Mesendoderm (in vitro differentiated cells): ENCODE measurements around the gene KCTD19.

ENCODE experiments used
- DNase-seq: peaks from one replicate; pipeline ENCODE4 v3.0.0; 2013
- H2AK5ac ChIP-seq: 2 replicates; pipeline ENCODE4 v1.6.1; 2013; ENCODE audit warnings: low read length, inconsistent platforms
- H2BK120ac ChIP-seq: 2 replicates; pipeline ENCODE4 v1.6.1; 2013; ENCODE audit warnings: low read depth, mild to moderate bottlenecking, low read length, moderate library complexity, mixed read lengths
- H2BK15ac ChIP-seq: replicated peaks from 2 replicates; pipeline ENCODE4 v1.6.1; 2013; ENCODE audit warnings: low read depth, mild to moderate bottlenecking, moderate library complexity
- H2BK5ac ChIP-seq: 2 replicates; pipeline ENCODE4 v1.6.1; 2013; ENCODE audit warnings: low read length, inconsistent platforms
- H3K18ac ChIP-seq: 2 replicates; pipeline ENCODE4 v1.6.1; 2013; ENCODE audit warnings: mild to moderate bottlenecking, low read length, mixed read lengths
- H3K23ac ChIP-seq: one replicate; pipeline ENCODE4 v1.6.1; 2013; ENCODE audit warnings: low read length
- H3K27ac ChIP-seq: 2 replicates; pipeline ENCODE4 v1.5.1; 2013; ENCODE audit warnings: low read depth, mild to moderate bottlenecking, inconsistent platforms, low read length, moderate library complexity
- H3K27me3 ChIP-seq: 2 replicates; pipeline ENCODE4 v1.6.1; 2013; ENCODE audit warnings: low read length, control low read depth, mild to moderate bottlenecking, inconsistent platforms; ENCODE audit not compliant: insufficient read depth, poor library complexity
- H3K36me3 ChIP-seq: 2 replicates; pipeline ENCODE4 v1.6.1; 2013; ENCODE audit warnings: low read length, inconsistent platforms; ENCODE audit not compliant: control insufficient read depth, insufficient read depth
- H3K4ac ChIP-seq: one replicate; pipeline ENCODE4 v1.6.1; 2013; ENCODE audit warnings: low read depth, mild to moderate bottlenecking, low read length, moderate library complexity
- H3K4me1 ChIP-seq: 2 replicates; pipeline ENCODE4 v1.6.1; 2013; ENCODE audit warnings: low read depth, low read length, inconsistent platforms; ENCODE audit not compliant: control insufficient read depth
- H3K4me2 ChIP-seq: 2 replicates; pipeline ENCODE4 v1.6.1; 2013; ENCODE audit warnings: low read length
- H3K4me3 ChIP-seq: 2 replicates; pipeline ENCODE4 v1.5.1; 2013; ENCODE audit warnings: mild to moderate bottlenecking, low read length
- H3K56ac ChIP-seq: one replicate; pipeline ENCODE4 v1.6.1; 2013; ENCODE audit warnings: low read length
- H3K79me1 ChIP-seq: 2 replicates; pipeline ENCODE4 v1.6.1; 2013; ENCODE audit warnings: low read length, inconsistent platforms
- H3K79me2 ChIP-seq: 2 replicates; pipeline ENCODE4 v1.6.1; 2013; ENCODE audit warnings: mild to moderate bottlenecking, low read length; ENCODE audit not compliant: control insufficient read depth, insufficient read depth
- H3K9ac ChIP-seq: 2 replicates; pipeline ENCODE4 v1.6.1; 2013; ENCODE audit warnings: low read length, inconsistent platforms
- H4K5ac ChIP-seq: one replicate; pipeline ENCODE4 v1.6.1; 2013; ENCODE audit warnings: low read length
- H4K8ac ChIP-seq: one replicate; pipeline ENCODE4 v1.6.1; 2013; ENCODE audit warnings: low read depth, mild to moderate bottlenecking, control low read depth, low read length, moderate library complexity
- WGBS: extraction: QIAGEN DNeasy Blood & Tissue Kit; methylation state at CpG from one replicate; pipeline ENCODE4 v1.1.7; 2013; ENCODE audit warnings: low lambda C conversion rate, missing lambda C conversion rate; ENCODE audit not compliant: insufficient coverage; ENCODE audit errors: extremely low coverage; 5-methylcytosine and 5-hydroxymethylcytosine counted together

Gene KCTD19

GRCh38 chr16:67245674-67246080 lies 80.9 kb downstream of the KCTD19 start:
- H3K18ac ChIP-seq: peak overlapping the region; percentile 5
- H3K27me3 ChIP-seq: peaks cover 4% of the 10 kb centered on the region
- H3K79me1 ChIP-seq: peaks cover 12% of the 10 kb centered on the region
- H2BK15ac ChIP-seq: no peak overlapping the region
- no peak for DNase-seq
- peak overlapping the region; percentile 71 for H2BK5ac ChIP-seq
- no peak overlapping the region for H2BK120ac ChIP-seq
- H2AK5ac ChIP-seq: no peak overlapping the region
- peak overlapping the region; percentile 65 for H3K4me2 ChIP-seq
- H3K4ac ChIP-seq: no peak overlapping the region
- peak overlapping the region; percentile 94 for H3K56ac ChIP-seq
- H3K4me1 ChIP-seq: peaks cover 31% of the 10 kb centered on the region
- no peak overlapping the region for H4K5ac ChIP-seq
- H3K9ac ChIP-seq: peak overlapping the region; percentile 85
- peak overlapping the region; percentile 27 for H3K4me3 ChIP-seq
- WGBS: no CpG with 5 or more reads among the region's 8 CpGs
- H4K8ac ChIP-seq: no peak overlapping the region
- no peak overlapping the region for H3K23ac ChIP-seq
- H3K36me3 ChIP-seq: no peaks in the 10 kb centered on the region
- H3K79me2 ChIP-seq: peaks cover 12% of the 10 kb centered on the region
- peak overlapping the region; percentile 90 for H3K27ac ChIP-seq

DNA sequence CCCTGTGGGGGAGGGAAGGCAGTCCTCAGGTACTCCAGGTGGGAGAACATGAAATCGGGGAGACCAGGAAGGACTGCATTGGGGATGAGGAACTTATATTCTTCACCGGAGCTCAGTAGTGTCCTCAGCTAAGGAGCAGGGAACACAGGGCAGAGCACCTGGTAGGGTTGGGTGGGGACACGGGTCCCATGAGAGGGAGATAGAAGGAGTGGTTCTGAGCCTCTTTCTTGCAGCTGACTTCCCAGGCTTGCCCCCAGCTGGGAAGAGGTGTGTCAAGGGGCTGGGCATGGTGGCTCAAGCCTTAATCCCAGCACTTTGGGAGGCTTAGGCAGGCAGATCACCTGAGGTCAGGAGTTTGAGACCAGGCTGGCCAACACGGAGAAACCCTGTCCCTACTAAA lies 81.4 kb downstream of the KCTD19 start:
- Histone ChIP-seq H3K4me3 (no peak overlapping the region), H3K79me1 (peaks cover 12% of the 10 kb centered on the region), H4K8ac (no peak overlapping the region), H2BK120ac (no peak overlapping the region), H3K4ac (no peak overlapping the region), H3K27ac (no peak overlapping the region), H3K18ac (no peak overlapping the region), H3K4me1 (peaks cover 32% of the 10 kb centered on the region), H3K36me3 (no peaks in the 10 kb centered on the region), H3K23ac (no peak overlapping the region), H4K5ac (no peak overlapping the region), H3K79me2 (peaks cover 12% of the 10 kb centered on the region), H3K9ac (peak overlapping the region; percentile 85), H2BK15ac (no peak overlapping the region), H3K4me2 (no peak overlapping the region), H2AK5ac (peak overlapping the region; percentile 82), H3K56ac (peak overlapping the region; percentile 94), H3K27me3 (peaks cover 3% of the 10 kb centered on the region), H2BK5ac (peak overlapping the region; percentile 40)
- no peak for DNase-seq
- WGBS: no CpG with 5 or more reads among the region's 4 CpGs

- H3K56ac ChIP-seq: peak overlapping the region; percentile 94
- WGBS: no CpG with 5 or more reads among the region's 5 CpGs
- H3K79me2 ChIP-seq: peaks cover 12% of the 10 kb centered on the region
- peaks cover 3% of the 10 kb centered on the region for H3K27me3 ChIP-seq
- peak; percentile 77 for DNase-seq
- no peak overlapping the region for H3K27ac ChIP-seq
- no peak overlapping the region for H2BK15ac ChIP-seq
- no peak overlapping the region for H3K4ac ChIP-seq
- peak overlapping the region; percentile 40 for H3K9ac ChIP-seq
- H3K4me1 ChIP-seq: peaks cover 29% of the 10 kb centered on the region
- no peaks in the 10 kb centered on the region for H3K36me3 ChIP-seq
- H4K8ac ChIP-seq: no peak overlapping the region
- H3K4me2 ChIP-seq: no peak overlapping the region
- peak overlapping the region; percentile 82 for H2AK5ac ChIP-seq
- no peak overlapping the region for H2BK120ac ChIP-seq
- H3K4me3 ChIP-seq: no peak overlapping the region
- peaks cover 12% of the 10 kb centered on the region for H3K79me1 ChIP-seq
- H2BK5ac ChIP-seq: peak overlapping the region; percentile 40
- H3K23ac ChIP-seq: no peak overlapping the region
- no peak overlapping the region for H4K5ac ChIP-seq
- no peak overlapping the region for H3K18ac ChIP-seq
Measured at GRCh38 chr16:67244387-67245185, 82.0 kb downstream of the KCTD19 start.

- whole genome bisulfite sequencing: no CpG with 5 or more reads among the region's 4 CpGs
- Histone ChIP-seq H3K4ac (no peak overlapping the region), H2AK5ac (no peak overlapping the region), H2BK15ac (no peak overlapping the region), H3K18ac (no peak overlapping the region), H2BK5ac (no peak overlapping the region), H3K79me2 (peaks cover 12% of the 10 kb centered on the region), H3K4me2 (no peak overlapping the region), H3K36me3 (no peaks in the 10 kb centered on the region), H4K8ac (no peak overlapping the region), H3K27me3 (no peaks in the 10 kb centered on the region), H3K56ac (no peak overlapping the region), H3K4me3 (no peak overlapping the region), H3K4me1 (peaks cover 26% of the 10 kb centered on the region), H3K9ac (no peak overlapping the region), H4K5ac (no peak overlapping the region), H3K27ac (no peak overlapping the region), H3K23ac (no peak overlapping the region), H2BK120ac (no peak overlapping the region), H3K79me1 (peaks cover 12% of the 10 kb centered on the region)
- DNase-seq: no peak
Measured at GRCh38 chr16:67243481-67243880, 83.1 kb downstream of the KCTD19 start.

GRCh38 chr16:67242138-67242730 lies 84.3 kb downstream of the KCTD19 start:
- Histone ChIP-seq H4K8ac (no peak overlapping the region), H3K36me3 (no peaks in the 10 kb centered on the region), H3K9ac (no peak overlapping the region), H3K79me2 (peaks cover 12% of the 10 kb centered on the region), H2BK5ac (no peak overlapping the region), H2AK5ac (no peak overlapping the region), H3K27ac (no peak overlapping the region), H3K79me1 (peaks cover 12% of the 10 kb centered on the region), H3K56ac (peak overlapping the region; percentile 68), H3K23ac (no peak overlapping the region), H2BK15ac (no peak overlapping the region), H4K5ac (no peak overlapping the region), H3K4me3 (no peak overlapping the region), H3K4me2 (no peak overlapping the region), H2BK120ac (no peak overlapping the region), H3K4me1 (peaks cover 21% of the 10 kb centered on the region), H3K18ac (no peak overlapping the region), H3K4ac (no peak overlapping the region), H3K27me3 (no peaks in the 10 kb centered on the region)
- WGBS: no CpG with 5 or more reads among the region's 4 CpGs
- DNase-seq: no peak
